ENCODE measurements around the gene PAK5. TPM values are rescaled to one million over a fixed set of nuclear protein-coding genes. Genes with fewer than 3 reads are reported as not detected.

The PAK5 gene
- total RNA-seq, 2 donors from 2014 or later = not detected

DNA sequence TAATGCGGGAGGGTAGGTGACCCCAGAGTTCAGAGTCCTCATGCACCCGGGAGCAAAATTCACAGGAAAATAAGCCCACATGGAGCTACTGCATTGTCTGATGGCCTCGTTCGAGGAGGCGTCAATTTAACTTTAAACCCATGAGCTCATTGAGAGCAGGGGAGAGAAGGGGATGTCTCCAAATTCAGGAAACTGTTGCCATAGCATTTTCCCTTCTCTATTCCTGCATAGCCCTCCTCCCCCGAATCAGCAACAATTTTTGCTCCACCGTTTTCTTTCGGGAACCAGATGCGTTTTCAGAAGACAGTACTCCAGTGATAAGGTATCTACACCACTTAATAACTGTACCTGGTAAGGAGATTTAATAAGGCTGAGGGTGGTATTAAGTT is 324.8 kb downstream of the PAK5 start:
- DNase-seq (ENCODE audit: low spot score in 2 of 2) = no peak
- Mint-ChIP-seq H3K27ac (no peak overlapping the region), H3K9me3 (no peaks in the 10 kb centered on the region), H3K36me3 (peaks cover 0 to 4% of the 10 kb centered on the region in 2 donors)
- no peak for ATAC-seq

DNA sequence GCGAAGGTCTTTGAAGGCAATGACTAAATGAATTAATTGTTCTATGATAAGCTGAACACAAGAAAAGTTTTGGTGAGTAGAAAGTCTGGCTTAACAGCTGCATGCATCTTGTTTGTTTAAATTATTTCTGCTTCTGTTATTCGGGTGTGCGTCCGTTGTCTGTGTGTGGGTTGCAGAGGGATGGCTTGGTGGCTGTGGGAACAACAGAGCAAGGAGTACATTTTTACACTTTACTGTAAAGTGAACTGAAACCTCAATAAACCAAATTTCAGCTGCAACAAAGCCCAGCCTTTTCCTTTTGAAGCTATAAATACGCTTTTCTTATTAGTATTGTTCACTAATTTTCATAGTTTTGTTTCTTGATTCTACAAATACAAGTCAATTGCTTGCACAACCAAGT is 328.0 kb downstream of the PAK5 start:
- DNase-seq (ENCODE audit: low spot score in 2 of 2) = no peak
- no peak for ATAC-seq
- Mint-ChIP-seq H3K9me3 (no peaks in the 10 kb centered on the region), H3K27ac (no peak overlapping the region), H3K36me3 (peaks cover 12 to 20% of the 10 kb centered on the region in 2 donors)

DNA sequence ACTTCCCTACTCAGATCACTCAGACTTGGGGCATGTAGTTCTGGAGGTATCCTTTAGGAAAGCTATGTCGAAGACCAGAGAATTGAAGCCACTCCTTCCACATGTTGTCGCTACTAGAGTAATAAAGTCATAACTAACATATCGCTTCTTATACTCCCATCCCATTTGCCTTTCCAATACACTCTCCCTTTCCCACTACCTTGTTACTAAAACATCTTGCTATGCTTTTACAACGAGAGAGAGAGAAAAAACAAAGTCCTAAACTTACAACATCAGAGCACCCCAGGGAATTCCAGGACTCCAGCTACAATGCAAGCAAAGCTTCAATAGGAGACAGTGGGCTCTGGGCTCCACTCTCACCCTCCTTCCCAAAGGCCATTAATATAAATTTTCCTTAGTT is 329.6 kb downstream of the PAK5 start:
- Mint-ChIP-seq H3K27ac (no peak overlapping the region), H3K9me3 (no peaks in the 10 kb centered on the region), H3K36me3 (peaks cover 12 to 20% of the 10 kb centered on the region in 2 donors)
- DNase-seq (ENCODE audit: low spot score in 2 of 2) (no peak), ATAC-seq (no peak)

DNA sequence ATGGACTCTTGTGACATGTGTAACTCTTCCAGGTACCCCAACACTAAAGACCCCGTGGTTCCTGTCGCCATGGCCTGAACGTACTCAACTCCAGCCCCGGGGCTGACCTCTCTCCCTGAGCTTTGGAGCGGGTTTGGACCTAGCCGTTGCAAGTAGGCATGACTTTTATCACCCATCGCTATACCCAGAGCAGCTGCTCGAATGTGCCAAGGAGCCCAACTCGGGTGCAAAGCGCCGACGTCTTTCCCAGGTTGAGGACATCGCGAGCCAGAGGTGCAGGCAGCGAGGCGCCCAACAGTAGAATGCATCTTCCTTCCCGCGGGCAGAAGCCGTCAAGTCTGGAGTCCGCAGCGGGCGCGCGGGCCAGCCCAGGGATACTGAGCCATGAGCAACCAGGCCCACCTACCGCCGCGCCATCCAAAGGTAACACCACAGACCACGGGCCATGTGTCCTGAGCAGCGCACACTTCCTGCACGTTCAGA is 330.1 kb downstream of the PAK5 start:
- Mint-ChIP-seq H3K27ac (no peak overlapping the region), H3K9me3 (no peaks in the 10 kb centered on the region), H3K36me3 (peaks cover 12 to 20% of the 10 kb centered on the region in 2 donors)
- ATAC-seq (no peak), DNase-seq (ENCODE audit: low spot score in 2 of 2) (no peak)

DNA sequence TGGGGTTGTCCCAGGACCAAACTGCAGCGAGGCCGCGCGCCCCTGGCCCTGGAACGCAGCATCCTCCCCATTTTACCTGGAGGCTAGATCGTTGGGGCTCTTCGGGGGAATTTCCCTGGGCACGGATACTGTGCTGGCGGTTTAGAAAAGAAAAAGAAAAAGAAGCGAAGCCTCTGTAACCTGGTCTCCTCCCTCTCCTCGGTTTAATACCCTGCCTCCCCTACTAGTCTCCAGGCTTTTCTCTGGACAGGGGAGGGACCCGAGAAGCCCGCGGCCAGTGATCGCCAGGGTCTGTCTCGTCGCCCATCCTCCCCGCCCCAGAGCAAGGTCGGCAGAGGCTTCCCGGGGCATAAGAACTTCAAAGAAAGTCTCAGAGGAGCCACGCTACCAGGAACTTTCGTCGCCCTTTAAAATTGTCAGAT is 330.6 kb downstream of the PAK5 start:
- Mint-ChIP-seq H3K27ac (no peak overlapping the region), H3K36me3 (peaks cover 12 to 20% of the 10 kb centered on the region in 2 donors), H3K9me3 (no peaks in the 10 kb centered on the region)
- ATAC-seq (no peak), DNase-seq (ENCODE audit: low spot score in 2 of 2) (no peak)

DNA sequence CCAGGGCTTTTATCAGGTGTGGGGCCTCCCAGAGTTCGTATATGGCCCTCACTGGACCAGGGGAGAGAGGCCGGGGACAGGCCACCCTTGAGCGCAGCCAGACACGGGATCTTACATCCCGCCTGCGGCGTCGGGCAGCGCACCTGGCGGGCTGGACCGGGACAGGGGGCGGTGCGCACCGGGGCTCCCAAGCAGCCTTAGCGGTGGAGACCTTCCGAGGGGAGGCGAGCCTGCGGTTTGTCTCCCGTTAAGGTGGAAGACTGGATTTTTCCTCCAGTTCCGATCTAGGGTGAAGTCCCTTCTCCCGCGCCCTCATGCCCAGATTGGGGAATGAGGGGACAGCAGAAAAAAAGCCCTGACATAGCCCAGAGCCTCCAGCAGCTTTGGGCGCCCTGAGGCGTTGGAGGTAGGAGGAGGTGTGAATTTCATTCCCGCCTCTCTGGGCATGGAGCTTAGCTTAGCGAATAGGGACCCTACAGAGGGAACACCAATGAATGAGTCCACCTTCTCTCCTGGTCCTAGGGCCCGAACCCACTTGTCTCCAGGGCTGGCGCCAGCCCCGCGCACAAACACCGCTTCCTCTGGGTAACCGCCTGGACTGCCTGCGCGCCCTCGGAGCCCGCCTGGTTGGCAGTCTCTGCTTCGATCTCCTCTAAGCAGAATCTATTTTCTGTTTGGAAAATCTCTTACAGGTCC is 331.2 kb downstream of the PAK5 start:
- H3K36me3 Mint-ChIP-seq = peaks cover 12 to 20% of the 10 kb centered on the region in 2 donors
- no peaks in the 10 kb centered on the region for H3K9me3 Mint-ChIP-seq
- ATAC-seq = no peak
- DNase-seq (ENCODE audit: low spot score in 2 of 2) = no peak
- H3K27ac Mint-ChIP-seq = no peak overlapping the region

DNA sequence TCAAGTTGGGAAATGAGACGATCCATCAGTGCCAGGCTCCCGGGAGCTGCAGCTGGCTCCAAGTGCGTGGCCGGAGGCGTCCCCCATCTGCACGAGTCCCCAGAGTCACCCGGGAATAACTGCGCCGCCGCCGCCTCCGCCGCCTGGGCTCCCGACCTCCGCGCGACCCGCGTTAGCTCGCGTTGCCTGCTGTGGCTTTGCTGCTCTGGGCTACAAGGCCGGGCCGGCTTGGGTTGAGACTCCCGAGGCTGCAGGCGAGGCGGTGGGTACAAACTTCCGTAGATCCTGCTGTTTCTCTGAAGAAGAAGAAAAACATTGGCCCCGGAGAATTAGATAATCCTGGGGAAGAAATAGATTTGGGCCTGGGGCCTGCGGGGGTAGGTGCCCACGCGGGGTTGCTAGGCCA is 331.9 kb downstream of the PAK5 start:
- H3K36me3 Mint-ChIP-seq = peaks cover 12 to 20% of the 10 kb centered on the region in 2 donors
- peaks cover 0 to 3% of the 10 kb centered on the region in 2 donors for H3K9me3 Mint-ChIP-seq
- ATAC-seq (no peak), DNase-seq (ENCODE audit: low spot score in 2 of 2) (no peak)
- H3K27ac Mint-ChIP-seq = no peak overlapping the region

DNA sequence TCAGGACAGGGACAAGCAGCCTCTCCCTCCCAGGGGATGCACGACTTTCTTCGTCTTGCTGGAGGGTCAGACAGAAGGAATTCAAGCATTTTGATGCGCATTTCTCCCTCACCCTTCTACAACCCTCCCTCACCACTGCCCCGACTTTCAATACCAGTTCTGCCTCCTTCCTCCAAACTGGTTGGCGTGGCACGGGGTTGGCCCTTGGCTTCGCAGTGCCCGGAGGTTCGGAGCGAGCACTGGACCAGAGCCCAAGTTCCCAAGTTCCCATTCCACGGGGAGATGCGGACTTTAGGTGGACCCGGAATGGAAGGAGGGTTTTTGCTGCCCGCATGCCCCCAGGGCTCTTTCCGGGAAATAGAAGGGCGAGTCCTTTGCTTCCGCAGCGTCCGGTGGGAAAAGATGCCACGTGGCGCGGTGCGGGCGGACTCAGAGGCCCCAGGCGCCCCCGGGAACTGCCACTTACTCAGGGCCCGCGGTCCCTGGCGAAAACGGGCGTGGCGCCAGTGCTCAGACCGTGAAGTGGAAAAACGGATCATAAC is 332.5 kb downstream of the PAK5 start:
- peaks cover 12 to 20% of the 10 kb centered on the region in 2 donors for H3K36me3 Mint-ChIP-seq
- ATAC-seq = no peak
- no peak overlapping the region for H3K27ac Mint-ChIP-seq
- peaks cover 0 to 3% of the 10 kb centered on the region in 2 donors for H3K9me3 Mint-ChIP-seq
- DNase-seq (ENCODE audit: low spot score in 2 of 2) = no peak

DNA sequence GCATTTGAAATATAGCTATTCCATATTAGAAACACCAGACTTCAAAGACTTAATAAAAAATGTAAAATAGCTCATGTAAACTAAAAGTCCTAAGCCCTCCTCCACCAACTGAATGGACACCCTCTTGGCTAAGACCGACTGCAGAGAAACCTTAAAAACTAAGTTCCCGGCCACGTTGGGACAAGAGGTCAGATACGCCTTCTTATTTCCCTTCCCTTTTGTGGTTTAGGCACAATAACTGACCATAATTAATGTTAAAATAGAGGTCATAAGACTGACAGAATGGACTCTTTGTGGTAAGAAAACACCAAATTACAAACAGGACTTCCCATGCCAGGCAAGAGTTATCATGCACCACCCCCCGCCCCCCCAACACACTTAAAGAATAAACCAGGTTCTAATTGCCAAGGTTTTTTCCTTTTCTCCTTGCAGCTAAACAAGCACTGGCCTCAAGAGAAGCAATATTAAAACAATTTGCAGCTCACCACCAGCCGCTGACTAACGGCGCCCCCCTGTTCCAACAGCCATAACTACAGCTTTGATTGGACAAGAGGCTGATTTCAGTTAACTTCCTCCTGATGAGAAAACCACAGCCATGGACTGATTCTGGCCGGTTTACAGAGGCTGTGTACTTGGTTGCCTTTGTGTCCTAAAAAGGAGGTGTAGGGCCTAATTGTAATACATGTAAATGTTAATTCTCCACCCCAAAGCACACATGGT is 335.2 kb downstream of the PAK5 start:
- no peak overlapping the region for H3K27ac Mint-ChIP-seq
- ATAC-seq = no peak

DNA sequence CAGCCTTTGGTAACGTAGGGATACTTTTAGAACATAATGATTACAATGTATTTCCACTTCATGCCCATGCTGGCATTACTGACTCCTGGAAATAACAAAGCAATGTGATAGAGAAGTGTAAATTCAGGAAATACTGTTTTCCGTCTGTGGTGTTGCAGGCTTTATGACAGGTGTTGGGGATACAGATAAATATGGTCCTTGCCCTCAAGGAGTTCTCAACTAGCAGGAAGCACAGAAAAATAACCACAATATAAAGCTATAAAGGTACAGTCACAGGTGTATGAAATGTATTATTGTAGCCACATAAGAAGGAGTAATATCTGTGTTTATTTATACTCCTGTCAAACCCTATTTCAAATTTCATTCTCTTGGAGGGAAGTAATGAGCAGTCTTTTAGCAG is 337.4 kb downstream of the PAK5 start:
- Mint-ChIP-seq H3K36me3 (peaks cover 5 to 7% of the 10 kb centered on the region in 2 donors), H3K27ac (no peak overlapping the region), H3K9me3 (peaks cover 0 to 11% of the 10 kb centered on the region in 2 donors)
- ATAC-seq = no peak
- DNase-seq (ENCODE audit: low spot score in 2 of 2) = no peak

More for the DNA sequence above, 335.2 kb downstream of the PAK5 start:
- Mint-ChIP-seq H3K9me3 (peaks cover 0 to 3% of the 10 kb centered on the region in 2 donors), H3K36me3 (peaks cover 6 to 17% of the 10 kb centered on the region in 2 donors)
- no peak for DNase-seq (ENCODE audit: low spot score in 2 of 2)

DNA sequence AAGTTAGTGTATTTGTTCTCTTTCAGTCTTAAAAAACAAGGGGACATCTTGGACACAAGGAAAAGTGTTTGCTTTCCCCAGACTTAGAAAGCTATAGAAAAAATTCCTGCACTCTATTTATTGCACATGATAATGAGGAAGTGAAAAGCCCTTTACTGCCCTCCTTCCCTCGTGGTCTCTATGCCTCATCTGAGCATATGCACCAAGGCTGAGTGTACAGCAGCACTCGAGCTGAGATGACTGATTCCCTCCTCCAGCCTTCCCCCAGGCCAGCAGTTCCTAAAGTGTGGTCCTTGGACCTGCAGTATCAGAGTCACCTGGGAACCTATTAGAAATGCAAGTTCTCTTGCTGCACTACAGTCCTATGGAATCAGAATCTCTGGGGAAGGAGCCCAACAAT is 338.8 kb downstream of the PAK5 start:
- Mint-ChIP-seq H3K9me3 (peaks cover 4 to 20% of the 10 kb centered on the region in 2 donors), H3K27ac (no peak overlapping the region), H3K36me3 (peaks cover 0 to 7% of the 10 kb centered on the region in 2 donors)
- ATAC-seq (no peak), DNase-seq (ENCODE audit: low spot score in 2 of 2) (no peak)

DNA sequence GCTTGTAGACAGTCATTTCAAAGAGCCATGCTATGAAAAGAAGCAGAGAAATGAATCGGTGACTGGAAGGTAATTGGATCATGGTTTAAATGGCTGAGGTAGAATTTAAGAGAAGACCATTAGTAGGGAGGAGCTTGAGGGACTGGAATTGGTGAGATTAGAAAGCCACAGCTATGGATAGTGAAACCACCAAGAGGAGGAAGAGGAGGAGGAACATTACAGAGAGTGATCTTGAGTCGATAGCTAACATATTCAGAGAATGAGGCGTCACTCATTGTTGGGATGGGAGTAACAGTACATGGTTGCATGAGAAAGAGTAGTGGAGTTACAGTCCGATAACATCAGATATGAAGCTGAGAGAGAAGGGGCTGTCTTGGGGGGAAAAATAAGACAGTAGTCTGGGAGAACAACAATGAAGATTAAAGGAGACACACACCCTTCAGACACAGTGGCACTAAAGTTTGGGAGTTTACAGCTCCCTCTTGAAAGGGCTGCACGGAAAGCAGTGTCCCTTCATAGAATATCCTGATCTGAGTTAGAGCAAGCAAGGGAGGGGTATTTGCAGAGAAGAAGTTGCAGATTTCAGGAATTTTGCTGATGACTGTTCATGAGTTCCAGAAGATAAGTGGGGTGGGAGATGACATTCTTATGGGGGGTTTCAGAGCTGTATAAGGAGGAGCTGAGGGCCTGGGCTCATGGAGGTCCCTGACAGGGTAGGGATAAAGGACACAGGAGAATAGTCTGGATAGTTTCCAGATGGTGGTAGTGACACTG is 339.6 kb downstream of the PAK5 start:
- ATAC-seq = no peak
- peaks cover 11 to 27% of the 10 kb centered on the region in 2 donors for H3K9me3 Mint-ChIP-seq
- H3K36me3 Mint-ChIP-seq = peaks cover 0 to 7% of the 10 kb centered on the region in 2 donors
- no peak overlapping the region for H3K27ac Mint-ChIP-seq
- no peak for DNase-seq (ENCODE audit: low spot score in 2 of 2)

DNA sequence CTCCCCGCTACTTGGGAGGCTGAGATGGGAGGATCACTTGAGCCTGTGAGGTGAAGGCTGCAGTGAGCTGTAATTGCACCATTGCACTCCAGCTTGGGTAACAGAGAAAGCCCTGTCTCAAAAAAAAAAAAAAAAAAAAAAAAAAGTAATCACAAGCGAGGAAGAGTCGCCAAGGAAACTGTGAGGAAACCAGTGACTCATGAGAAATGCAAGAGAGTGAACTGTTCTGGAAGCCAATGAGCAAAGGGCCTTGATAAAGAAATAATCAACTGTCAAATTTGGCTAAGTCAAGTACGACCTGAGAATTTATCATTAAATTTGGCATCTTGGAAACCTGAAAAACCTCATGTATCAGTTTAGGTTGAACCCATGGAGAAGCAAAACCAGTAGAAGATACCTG is 340.6 kb downstream of the PAK5 start:
- no peak for ATAC-seq
- no peak for DNase-seq (ENCODE audit: low spot score in 2 of 2)
- no peak overlapping the region for H3K27ac Mint-ChIP-seq
- peaks cover 0 to 7% of the 10 kb centered on the region in 2 donors for H3K36me3 Mint-ChIP-seq
- peaks cover 11 to 27% of the 10 kb centered on the region in 2 donors for H3K9me3 Mint-ChIP-seq

DNA sequence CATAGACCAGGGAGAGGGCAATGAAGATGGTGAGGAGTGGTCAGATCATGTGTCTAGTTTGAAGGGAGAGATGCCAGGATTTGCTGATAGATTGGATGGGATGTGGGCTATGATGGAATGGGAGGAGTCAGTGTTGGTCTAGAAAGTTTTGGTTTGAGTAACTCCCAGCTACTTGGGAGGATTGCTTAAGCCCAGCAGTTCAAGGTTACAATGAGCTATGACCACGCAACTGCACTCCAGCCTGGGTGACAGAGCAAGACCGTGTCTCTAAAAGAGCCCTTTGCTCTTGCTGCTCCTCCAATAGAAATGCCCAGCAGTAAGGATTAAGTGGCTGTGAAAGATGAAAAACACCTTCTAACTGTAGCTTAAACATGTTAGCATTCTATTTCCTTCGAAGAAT is 342.7 kb downstream of the PAK5 start:
- ATAC-seq (no peak), DNase-seq (ENCODE audit: low spot score in 2 of 2) (no peak)
- Mint-ChIP-seq H3K9me3 (peaks cover 11 to 29% of the 10 kb centered on the region in 2 donors), H3K27ac (no peak overlapping the region), H3K36me3 (peaks cover 0 to 7% of the 10 kb centered on the region in 2 donors)

DNA sequence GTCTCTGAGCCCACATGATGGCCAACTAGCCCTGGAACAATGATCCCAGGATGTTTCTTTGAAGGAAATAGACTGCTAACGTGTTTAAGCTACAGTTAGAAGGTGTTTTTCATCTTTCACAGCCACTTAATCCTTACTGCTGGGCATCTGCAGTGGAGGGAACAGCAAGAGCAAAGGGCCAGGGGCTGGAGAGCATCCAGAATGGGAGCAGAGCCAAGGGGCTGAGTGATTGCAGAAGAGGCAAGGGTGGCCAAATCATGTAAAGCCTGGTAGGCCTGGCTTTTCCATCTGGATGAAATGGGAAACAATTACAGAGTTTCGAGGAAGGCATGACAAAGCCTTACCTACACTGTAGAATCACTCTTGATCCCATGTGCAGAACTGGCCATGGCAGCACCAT is 343.2 kb downstream of the PAK5 start:
- H3K27ac Mint-ChIP-seq = no peak overlapping the region
- DNase-seq (ENCODE audit: low spot score in 2 of 2) (no peak), ATAC-seq (no peak)
- peaks cover 11 to 29% of the 10 kb centered on the region in 2 donors for H3K9me3 Mint-ChIP-seq
- H3K36me3 Mint-ChIP-seq = peaks cover 0 to 7% of the 10 kb centered on the region in 2 donors

DNA sequence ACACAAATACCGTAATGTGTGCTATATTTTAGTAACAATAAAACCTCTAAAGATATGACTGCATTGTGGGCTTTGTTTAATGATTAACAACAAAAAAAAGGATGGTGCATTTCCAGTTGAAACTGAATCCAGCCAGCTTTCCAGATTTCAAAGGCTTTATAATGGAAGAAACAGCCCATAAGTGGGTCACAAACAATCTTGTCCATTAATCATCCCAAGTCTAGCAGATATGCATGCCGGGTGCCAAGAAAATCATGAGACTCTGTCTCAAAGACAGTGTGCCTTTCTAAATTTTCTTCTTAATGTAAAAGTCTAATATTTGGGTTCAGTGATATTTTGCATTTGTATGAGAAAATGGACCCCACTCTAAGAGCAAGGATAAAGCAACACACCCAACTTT is 345.1 kb downstream of the PAK5 start:
- no peak for DNase-seq (ENCODE audit: low spot score in 2 of 2)
- H3K36me3 Mint-ChIP-seq = peaks cover 0 to 7% of the 10 kb centered on the region in 2 donors
- H3K27ac Mint-ChIP-seq = no peak overlapping the region
- ATAC-seq = no peak
- H3K9me3 Mint-ChIP-seq = peaks cover 18 to 29% of the 10 kb centered on the region in 2 donors

DNA sequence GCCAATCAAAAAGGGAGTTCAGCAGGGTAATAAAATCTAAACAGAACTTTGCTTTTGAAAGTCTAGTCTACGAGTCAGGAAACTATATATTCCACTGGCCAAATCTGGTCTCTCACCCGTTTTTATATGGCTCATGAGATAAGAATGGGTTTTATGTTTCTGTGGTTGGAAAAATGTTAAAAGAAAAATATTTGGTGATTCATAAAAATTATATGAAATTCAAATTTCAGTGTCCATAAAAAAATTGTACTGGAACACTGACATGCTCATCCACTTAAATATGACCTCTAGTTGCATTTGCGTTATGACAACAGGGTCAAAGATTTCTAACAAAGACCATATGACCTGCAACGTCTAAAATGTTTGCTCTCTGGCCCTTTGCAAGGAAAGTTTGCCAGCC is 346.8 kb downstream of the PAK5 start:
- Mint-ChIP-seq H3K27ac (no peak overlapping the region), H3K9me3 (peaks cover 18 to 21% of the 10 kb centered on the region in 2 donors), H3K36me3 (no peaks in the 10 kb centered on the region)
- DNase-seq (ENCODE audit: low spot score in 2 of 2) (no peak), ATAC-seq (no peak)

All from activated naive CD4-positive, alpha-beta T cell treated with anti-CD3 and anti-CD28 coated beads, Interleukin-2, amount 50 U/mL, for 72 hours (primary cell).